ENCODE results near the gene ATP11C. TPM values are rescaled to one million over a fixed set of nuclear protein-coding genes. Genes with fewer than 3 reads are reported as not detected.
"Not testable (repeated sequence)": the region's sequence is repeated elsewhere in the genome, so short reads cannot be mapped to it uniquely, and the experiment has no call there.

The ATP11C gene
- polyA plus RNA-seq, 3 donors = 31.9 to 35.3 (median 32.0) TPM

DNA sequence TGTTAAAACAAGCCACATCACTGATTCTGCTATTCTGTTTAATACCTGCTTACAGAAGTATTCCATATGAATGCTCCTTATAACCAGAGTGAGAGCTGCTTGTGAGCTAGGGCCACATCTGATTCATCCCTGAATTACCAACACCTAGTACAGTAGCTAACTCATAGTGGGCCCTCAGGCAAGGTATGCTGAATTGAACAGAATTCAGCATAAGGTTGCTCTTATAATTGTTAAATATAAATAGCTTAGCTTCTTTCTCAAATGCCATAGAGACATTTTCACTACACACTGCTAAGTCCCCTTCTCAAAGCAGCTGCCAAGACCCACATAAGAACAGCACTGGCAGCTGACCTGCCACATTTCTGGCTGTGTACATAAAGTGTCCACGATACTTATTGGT is 197.9 kb downstream of the ATP11C start:
- DNase-seq = no peak

DNA sequence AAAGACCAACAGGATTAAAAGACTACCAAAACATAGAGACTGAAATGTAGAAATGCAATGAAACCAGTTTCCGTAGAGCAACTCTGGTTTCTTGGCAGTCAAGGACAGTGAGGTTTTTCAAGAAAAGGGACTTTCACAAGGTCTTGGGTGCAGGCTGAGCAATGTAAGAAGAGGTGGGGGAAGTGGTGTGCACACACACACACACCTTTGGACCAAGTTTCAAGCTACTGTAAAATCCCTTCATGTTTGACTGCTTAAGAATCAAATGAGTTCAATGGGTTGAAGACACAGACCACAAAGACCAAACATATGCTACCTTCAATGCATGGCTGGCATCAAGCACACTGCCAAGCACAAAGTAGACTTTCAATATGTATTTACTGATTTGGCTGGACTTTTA is 207.1 kb downstream of the ATP11C start:
- DNase-seq = no peak

DNA sequence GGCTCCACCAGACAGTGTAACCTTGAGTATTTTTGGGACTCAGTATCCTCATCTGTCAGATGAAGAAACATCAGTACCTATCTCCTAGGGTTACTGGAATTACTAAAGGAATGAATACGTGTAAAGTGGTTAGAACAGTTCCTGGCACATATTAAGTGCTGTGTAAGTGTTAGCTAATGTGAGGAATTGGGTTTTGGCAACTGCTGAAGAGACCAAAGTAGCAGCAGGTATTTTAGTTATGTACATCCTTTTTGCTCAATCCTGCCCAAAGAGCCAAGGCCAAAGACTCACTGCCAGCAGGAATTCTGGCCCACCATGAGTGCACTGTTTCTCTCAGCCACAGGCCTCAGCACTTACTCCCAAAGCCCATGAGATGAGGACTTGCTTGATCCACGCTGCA is 208.2 kb downstream of the ATP11C start:
- no peak for DNase-seq

DNA sequence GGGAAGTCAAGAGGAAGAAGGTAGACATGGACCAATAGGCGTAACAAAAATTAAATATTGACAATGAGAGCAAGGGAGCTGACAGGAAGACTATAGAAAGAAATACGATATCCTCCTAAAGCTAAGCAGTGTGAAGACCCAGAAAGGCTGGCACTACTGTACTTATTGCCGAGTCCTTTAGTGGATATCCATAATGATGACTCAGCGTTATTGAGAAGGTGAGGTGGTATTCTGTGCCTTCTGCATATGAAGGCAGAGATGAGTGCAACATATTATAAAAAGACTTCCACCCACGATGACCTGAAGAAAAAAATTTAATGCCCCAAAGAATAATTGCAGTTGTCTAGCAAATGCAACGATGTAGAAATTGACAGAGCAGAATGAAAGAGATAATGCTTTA is 211.9 kb downstream of the ATP11C start:
- DNase-seq = no peak

DNA sequence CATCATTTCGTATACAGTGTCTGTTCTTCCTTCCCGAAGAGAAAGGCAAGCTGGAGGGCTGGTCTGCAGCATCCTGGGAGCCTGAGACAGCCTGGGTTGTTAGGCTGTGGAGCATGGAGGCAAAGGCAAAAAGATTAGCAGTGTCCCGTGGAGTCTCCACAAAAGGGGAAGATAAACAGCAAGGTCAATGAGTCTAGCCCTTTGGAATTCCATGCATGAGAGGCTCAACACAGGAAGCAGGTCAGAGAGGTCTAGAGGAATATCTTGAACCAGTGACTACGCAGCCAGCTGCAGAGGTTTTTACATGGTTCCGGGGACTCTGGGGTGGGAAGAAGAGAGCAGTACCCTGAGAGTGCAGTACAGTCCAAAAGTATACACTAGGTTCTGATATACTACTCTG is 212.7 kb downstream of the ATP11C start:
- DNase-seq = peak; percentile 1

DNA sequence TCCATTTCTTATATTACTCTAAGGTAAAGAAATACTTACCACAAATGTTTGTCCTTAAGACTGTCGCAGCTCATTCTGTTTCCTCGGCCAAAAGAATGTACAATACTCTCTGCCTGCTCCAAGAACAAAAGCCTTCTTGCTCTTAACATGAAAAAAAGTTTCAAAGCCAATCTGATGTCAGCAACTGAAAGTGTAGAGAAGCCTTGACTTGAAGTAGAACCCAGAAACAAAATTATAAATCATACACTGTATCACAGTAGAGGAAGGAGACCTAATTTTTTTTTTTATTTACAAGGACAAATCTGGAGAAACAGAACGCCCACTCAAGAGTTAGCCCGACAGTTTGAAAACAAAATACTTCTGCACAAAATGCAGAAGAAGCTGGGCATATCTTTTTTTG is 224.8 kb downstream of the ATP11C start, which contains the start of gene MCF2:
Gene MCF2, minus strand, starts transcription at position 101 of the 400 bp plus-strand sequence. CDS start 56,423 bp downstream, outside the sequence.
- DNase-seq = no peak

DNA sequence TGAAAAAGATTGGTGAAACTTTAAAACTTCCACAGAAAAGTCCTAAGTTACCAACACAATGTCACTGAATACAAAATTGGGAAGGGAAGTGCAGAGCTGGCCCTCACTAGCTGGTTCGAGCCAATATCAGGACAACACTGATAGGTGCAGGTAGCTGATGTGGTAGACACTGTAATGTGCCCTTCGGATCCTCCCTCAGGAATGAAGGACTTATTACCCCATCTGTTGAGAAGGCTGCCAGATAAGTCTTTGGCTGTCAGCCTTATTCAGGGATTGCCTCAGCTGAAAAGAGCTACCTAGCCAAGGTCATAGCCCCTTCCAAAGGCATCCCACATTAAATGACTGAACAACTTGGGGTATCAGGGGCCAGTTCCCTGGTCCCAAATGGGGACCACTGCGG is 230.2 kb downstream of the ATP11C start:
- DNase-seq = no peak

DNA sequence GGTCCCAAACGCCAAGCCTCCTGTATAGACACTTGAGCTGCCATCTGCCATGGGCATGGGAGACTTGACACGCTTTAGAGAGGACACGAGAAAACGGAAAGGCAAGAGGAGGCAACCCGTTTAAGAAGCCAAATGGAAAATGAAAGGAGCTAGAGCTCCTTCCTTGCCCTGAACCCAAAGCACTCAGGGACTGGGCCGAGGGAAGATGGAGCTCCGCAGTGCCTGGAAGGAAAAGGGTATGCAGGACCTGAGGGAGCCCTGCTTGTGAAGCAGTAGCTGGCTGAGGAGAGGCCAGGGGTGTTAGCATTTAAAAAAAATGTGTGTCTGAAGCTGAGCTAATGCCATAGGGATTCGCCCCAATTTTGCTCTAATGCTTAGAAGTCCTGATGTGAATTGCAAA is 239.9 kb downstream of the ATP11C start:
- no peak for DNase-seq

DNA sequence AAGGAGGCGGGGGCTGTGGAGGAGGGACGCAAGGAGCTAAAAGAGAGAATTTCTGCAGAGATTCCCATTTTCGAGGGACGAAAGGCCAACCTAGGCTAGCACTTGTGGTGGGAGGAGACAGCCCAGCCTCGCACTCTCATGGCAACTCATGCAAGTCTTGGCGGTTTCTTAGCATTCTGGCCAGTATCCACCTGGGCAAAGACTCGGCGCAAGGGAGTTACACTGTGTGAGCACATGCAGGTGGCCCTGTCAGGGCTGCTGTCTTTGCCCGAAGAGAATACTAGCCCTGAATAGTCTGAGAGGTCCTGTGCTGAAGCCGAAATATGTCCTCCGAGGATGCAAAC is 240.4 kb downstream of the ATP11C start:
- no peak for DNase-seq

DNA sequence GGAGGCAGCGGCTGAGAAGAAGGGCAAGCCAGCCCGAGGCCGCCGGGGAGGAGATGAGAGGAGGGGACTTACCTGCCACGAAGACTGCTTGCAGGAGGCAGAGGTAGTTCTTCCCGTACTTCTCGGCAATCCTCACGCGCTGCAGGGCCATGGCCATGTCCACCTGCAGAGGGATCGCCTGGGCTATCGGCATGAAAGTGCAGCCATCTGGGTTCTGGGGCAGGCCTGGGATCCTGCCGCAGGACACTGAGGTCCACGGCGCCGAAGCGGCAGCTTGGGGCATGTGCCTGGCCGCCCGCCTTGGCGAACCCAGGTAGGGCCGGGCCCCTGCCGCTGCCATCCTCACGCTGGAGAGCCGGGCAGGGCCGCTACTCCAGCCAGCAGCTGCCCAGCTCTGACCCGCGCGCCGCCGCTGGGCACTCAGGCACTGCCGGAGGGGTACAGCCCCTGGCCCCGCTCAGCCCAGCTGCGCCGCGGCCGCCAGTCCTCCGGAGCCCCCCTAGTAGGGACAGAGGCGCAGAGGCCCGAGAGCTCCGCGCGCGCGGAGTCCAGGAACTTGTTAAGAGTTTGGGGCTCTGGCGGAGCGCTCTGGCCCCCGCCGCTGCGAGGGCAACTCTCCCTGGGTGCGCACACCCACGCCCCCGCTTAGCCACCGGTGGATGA is 240.9 kb downstream of the ATP11C start:
- DNase-seq = no peak

DNA sequence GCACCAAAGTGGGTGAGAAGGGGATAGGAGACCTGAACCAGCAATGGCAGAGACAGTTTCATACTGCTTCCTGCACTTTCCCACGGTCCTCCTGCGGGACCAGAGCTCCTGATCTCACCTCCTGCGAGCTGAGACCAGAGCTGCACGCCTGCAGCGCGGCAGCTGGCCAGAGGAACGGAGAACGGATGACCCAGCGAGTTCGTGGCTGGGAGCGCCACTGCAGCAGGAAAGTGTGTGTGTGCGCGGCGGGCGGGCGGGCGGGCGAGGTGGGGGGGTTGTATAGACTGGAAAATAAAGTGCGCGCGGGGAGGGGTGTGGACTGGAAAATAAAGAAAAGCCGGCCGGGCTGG is 241.4 kb downstream of the ATP11C start:
- DNase-seq = no peak

DNA sequence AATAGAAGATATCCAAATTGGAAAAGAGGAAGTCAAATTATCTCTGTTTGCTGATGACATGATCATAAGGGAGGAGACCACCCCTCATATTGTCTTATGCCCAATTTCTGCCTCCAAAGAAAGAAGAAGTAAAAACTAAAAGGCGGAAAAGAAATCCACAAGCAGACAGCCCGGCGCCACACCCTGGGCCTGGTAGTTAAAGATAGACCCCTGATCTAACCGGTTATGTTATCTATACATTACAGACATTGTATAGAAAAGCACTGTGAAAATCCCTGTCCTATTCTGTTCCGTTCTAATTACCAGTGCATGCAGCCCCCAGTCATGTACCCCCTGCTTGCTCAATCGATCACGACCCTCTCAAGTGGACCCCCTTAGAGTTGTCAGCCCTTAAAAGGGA is 247.7 kb downstream of the ATP11C start:
- DNase-seq = not testable (repeated sequence)

DNA sequence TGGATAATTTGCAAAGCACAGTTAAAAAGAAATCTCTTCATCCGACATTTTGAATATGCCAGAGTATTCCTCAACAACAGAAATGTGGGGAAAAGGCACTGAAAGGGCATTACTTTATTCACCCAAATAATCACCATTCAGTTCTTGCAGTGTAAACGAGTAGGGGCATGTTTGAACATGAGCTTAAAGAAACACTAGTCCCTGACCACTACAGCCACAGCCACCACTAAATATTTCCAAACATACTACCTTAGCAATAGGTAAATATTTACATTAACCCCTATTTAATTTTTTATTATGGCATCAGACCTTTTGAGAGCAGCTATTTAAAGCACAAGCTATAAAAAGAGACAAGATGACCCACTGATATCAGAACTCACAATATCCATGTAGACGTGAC is 252.5 kb downstream of the ATP11C start:
- DNase-seq = no peak

Other genes with a start within 250 kb of the ATP11C start
- 1 to 10 TPM in 1 of 3 donors, under 1 TPM in 2; 0.83 to 1.0 (median 0.99) TPM for gene MCF2, start 224.9 kb downstream of the ATP11C start, polyA plus RNA-seq (ENCODE audit: insufficient read length in 3 of 3)
- not detected for gene CXorf66, start 32.5 kb upstream of the ATP11C start, polyA plus RNA-seq (ENCODE audit: insufficient read length in 3 of 3)